ENCODE data around the gene BAIAP2L1. TPM values are rescaled to one million over a fixed set of nuclear protein-coding genes. Genes with fewer than 3 reads are reported as not detected.
A peak's percentile ranks its signal among the peaks of the same experiment; 100 is the strongest.

The BAIAP2L1 gene
- total RNA-seq, 1 experiment from 2014 or later: 21.4 TPM

GRCh38 chr7:98307971-98308466 is 92.9 kb downstream of the BAIAP2L1 start:
- no peak for DNase-seq (ENCODE audit: low read depth)
- in situ Hi-C loops (cut with HindIII; ENCODE audit: low pct_unique_long_range_greater_than_20kb, low sequenced_read_pairs): no loop called here

GRCh38 chr7:98305951-98306535 is 94.8 kb downstream of the BAIAP2L1 start:
- in situ Hi-C loops (cut with HindIII; ENCODE audit: low pct_unique_long_range_greater_than_20kb, low sequenced_read_pairs): no loop called here
- no peak for DNase-seq (ENCODE audit: low read depth)

GRCh38 chr7:98303906-98304305 is 97.0 kb downstream of the BAIAP2L1 start:
- DNase-seq (ENCODE audit: low read depth): no peak
- in situ Hi-C loops (cut with HindIII; ENCODE audit: low pct_unique_long_range_greater_than_20kb, low sequenced_read_pairs): no loop called here

GRCh38 chr7:98303176-98303865 is 97.6 kb downstream of the BAIAP2L1 start:
- no peak for DNase-seq (ENCODE audit: low read depth)
- in situ Hi-C loops (cut with HindIII; ENCODE audit: low pct_unique_long_range_greater_than_20kb, low sequenced_read_pairs): no loop called here

GRCh38 chr7:98301693-98302470 is 99.0 kb downstream of the BAIAP2L1 start:
- DNase-seq (ENCODE audit: low read depth): no peak
- in situ Hi-C loops (cut with HindIII; ENCODE audit: low pct_unique_long_range_greater_than_20kb, low sequenced_read_pairs): no loop called here

GRCh38 chr7:98300595-98301372 is 100.1 kb downstream of the BAIAP2L1 start:
- DNase-seq (ENCODE audit: low read depth): no peak
- in situ Hi-C loops (cut with HindIII; ENCODE audit: low pct_unique_long_range_greater_than_20kb, low sequenced_read_pairs): no loop called here

GRCh38 chr7:98297626-98298286 is 103.1 kb downstream of the BAIAP2L1 start:
- no peak for DNase-seq (ENCODE audit: low read depth)
- in situ Hi-C loops (cut with HindIII; ENCODE audit: low pct_unique_long_range_greater_than_20kb, low sequenced_read_pairs): no loop called here

GRCh38 chr7:98296833-98297232 is 104.1 kb downstream of the BAIAP2L1 start:
- in situ Hi-C loops (cut with HindIII; ENCODE audit: low pct_unique_long_range_greater_than_20kb, low sequenced_read_pairs): no loop called here
- no peak for DNase-seq (ENCODE audit: low read depth)

GRCh38 chr7:98295467-98296192 is 105.3 kb downstream of the BAIAP2L1 start:
- in situ Hi-C loops (cut with HindIII; ENCODE audit: low pct_unique_long_range_greater_than_20kb, low sequenced_read_pairs): no loop called here
- no peak for DNase-seq (ENCODE audit: low read depth)

- peak; percentile 61 for DNase-seq (ENCODE audit: low read depth)
- in situ Hi-C loops (cut with HindIII; ENCODE audit: low pct_unique_long_range_greater_than_20kb, low sequenced_read_pairs): no loop called here
These were observed 106.0 kb downstream of the BAIAP2L1 start for GRCh38 chr7:98294798-98295382.

GRCh38 chr7:98294326-98294725 is 106.6 kb downstream of the BAIAP2L1 start:
- in situ Hi-C loops (cut with HindIII; ENCODE audit: low pct_unique_long_range_greater_than_20kb, low sequenced_read_pairs): no loop called here
- DNase-seq (ENCODE audit: low read depth): no peak

- in situ Hi-C loops (cut with HindIII; ENCODE audit: low pct_unique_long_range_greater_than_20kb, low sequenced_read_pairs): no loop called here
These were observed 107.1 kb downstream of the BAIAP2L1 start for GRCh38 chr7:98293746-98294145.

GRCh38 chr7:98293265-98293664 is 107.6 kb downstream of the BAIAP2L1 start:
- no peak for DNase-seq (ENCODE audit: low read depth)
- in situ Hi-C loops (cut with HindIII; ENCODE audit: low pct_unique_long_range_greater_than_20kb, low sequenced_read_pairs): no loop called here

More at GRCh38 chr7:98293746-98294145, 107.1 kb downstream of the BAIAP2L1 start:
- DNase-seq (ENCODE audit: low read depth): no peak

- no peak for DNase-seq (ENCODE audit: low read depth)
- in situ Hi-C loops (cut with HindIII; ENCODE audit: low pct_unique_long_range_greater_than_20kb, low sequenced_read_pairs): no loop called here
These were observed 109.2 kb downstream of the BAIAP2L1 start for GRCh38 chr7:98291717-98292116.

GRCh38 chr7:98289333-98289875 is 111.5 kb downstream of the BAIAP2L1 start:
- no peak for DNase-seq (ENCODE audit: low read depth)
- in situ Hi-C loops (cut with HindIII; ENCODE audit: low pct_unique_long_range_greater_than_20kb, low sequenced_read_pairs): no loop called here

GRCh38 chr7:98288064-98288823 is 112.6 kb downstream of the BAIAP2L1 start:
- no peak for DNase-seq (ENCODE audit: low read depth)
- in situ Hi-C loops (cut with HindIII; ENCODE audit: low pct_unique_long_range_greater_than_20kb, low sequenced_read_pairs): no loop called here

All from Caki2 (cell line).